OCI-LY1 (cell line): Measurements from ENCODE around the gene JUNB.

Experiments
- CTCF ChIP-seq: fragments of 200-600 bp; sonication (generic), shearing (Covaris generic); IDR thresholded peaks from 2 replicates; pipeline ENCODE4 v1.5.1; 2017; ENCODE audit warnings: mild to moderate bottlenecking, antibody characterized with exemption, low read length, moderate library complexity, mixed read lengths
- EZH2 ChIP-seq: fragments of 200-600 bp; sonication (generic), shearing (Covaris generic); IDR thresholded peaks from 2 replicates; pipeline ENCODE4 v1.8.0; 2017; ENCODE audit warnings: borderline replicate concordance, mixed run types, mild to moderate bottlenecking, antibody characterized with exemption, low read length, moderate library complexity, mixed read lengths

DNA sequence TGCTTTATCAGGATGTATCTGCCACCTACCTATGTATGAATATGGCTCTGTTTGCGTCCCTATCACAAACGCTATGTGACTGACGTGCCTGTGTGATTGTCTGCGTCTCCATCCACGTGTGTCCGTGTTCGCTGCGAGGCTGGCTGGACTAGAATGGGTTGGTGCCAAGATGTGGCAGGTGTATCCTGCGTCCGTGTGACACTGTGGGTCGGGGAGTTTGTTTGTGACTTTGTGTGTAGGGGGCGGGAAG lies 9.2 kb upstream of the JUNB start:
- TF ChIP-seq CTCF = no peak
- no peak for TF ChIP-seq EZH2
